H1 (cell line): ENCODE data around the gene WDFY4. TPM values are rescaled to one million over a fixed set of nuclear protein-coding genes. Genes with fewer than 3 reads are reported as not detected.

ENCODE experiments used
- CTCF ChIA-PET: fragments of 300-600 bp; sonication (Branson Sonifier 250); formaldehyde crosslinking; loops from one replicate; lab custom pipeline; 2021; ENCODE audit not compliant: partially characterized antibody; lab: Charles Lee
- POLR2A ChIA-PET: fragments of 300-600 bp; sonication (Branson Sonifier 250); formaldehyde crosslinking; loops from one replicate; lab custom pipeline; 2021; ENCODE audit warnings: inconsistent platforms; ENCODE audit not compliant: partially characterized antibody; lab: Charles Lee
- DNase-seq, 2 experiments: peaks; one replicate each; pipeline versions ENCODE4 v3.0.0 to v3.0.0-alpha.2; 2010 to 2022; ENCODE audit warnings: low spot score in 2 of 2, low read depth in 1 of 2, mixed read lengths in 1 of 2
- FAIRE-seq: peaks from 2 replicates; lab custom pipeline; 2011; peaks lifted over from hg19 to GRCh38; lab: Jason Lieb, UNC
- H2AFZ ChIP-seq: 2 replicates; pipeline ENCODE4 v1.8.1; 2012; ENCODE audit warnings: low read length, inconsistent platforms
- H2AK5ac ChIP-seq: 2 replicates; pipeline ENCODE4 v1.6.1; 2013; ENCODE audit warnings: low read depth, low read length
- H2BK120ac ChIP-seq: replicated peaks from 2 replicates; pipeline ENCODE3; 2013; ENCODE audit warnings: low read depth, low read length, inconsistent platforms
- H2BK12ac ChIP-seq: 2 replicates; pipeline ENCODE4 v1.6.1; 2013; ENCODE audit warnings: low read depth, low read length
- H2BK15ac ChIP-seq: 2 replicates; pipeline ENCODE4 v1.6.1; 2013; ENCODE audit warnings: low read length
- H2BK20ac ChIP-seq: 2 replicates; pipeline ENCODE4 v1.6.1; 2013; ENCODE audit warnings: low read length
- H2BK5ac ChIP-seq: 2 replicates; pipeline ENCODE4 v1.6.1; 2013; ENCODE audit warnings: low read depth, low read length
- H3K14ac ChIP-seq: 2 replicates; pipeline ENCODE4 v1.6.1; 2013; ENCODE audit warnings: inconsistent platforms; ENCODE audit not compliant: insufficient read length
- H3K18ac ChIP-seq: 2 replicates; pipeline ENCODE4 v1.6.1; 2013; ENCODE audit warnings: low read length; ENCODE audit errors: extremely low read depth
- H3K23ac ChIP-seq: 2 replicates; pipeline ENCODE4 v1.6.1; 2013; ENCODE audit warnings: inconsistent platforms; ENCODE audit not compliant: insufficient read length
- H3K23me2 ChIP-seq: 2 replicates; pipeline ENCODE4 v1.6.1; 2013; ENCODE audit warnings: low read depth, low read length
- H3K27ac ChIP-seq: 2 replicates; pipeline ENCODE4 v1.6.1; 2011; ENCODE audit warnings: low read depth, low read length, inconsistent platforms
- H3K27me3 ChIP-seq, 4 experiments: replicated peaks in 1 of 4; 1 replicate in 1 of 4; 2 replicates in 3 of 4; pipeline versions ENCODE4 v1.6.1 to v1.8.1; 2011 to 2013; ENCODE audit warnings: low read length in 3 of 4, mild to moderate bottlenecking in 3 of 4, inconsistent platforms in 2 of 4, mixed read lengths in 2 of 4, moderate library complexity in 1 of 4; ENCODE audit not compliant: control insufficient read depth in 3 of 4, insufficient read depth in 3 of 4; ENCODE audit errors: extremely low read depth in 1 of 4
- H3K36me3 ChIP-seq, 4 experiments: 2 replicates each; pipeline versions ENCODE4 v1.6.1 to v1.8.1; 2011 to 2013; ENCODE audit warnings: mild to moderate bottlenecking in 4 of 4, low read length in 3 of 4, moderate library complexity in 2 of 4, control low read depth in 1 of 4, inconsistent platforms in 1 of 4; ENCODE audit not compliant: insufficient read depth in 4 of 4, control insufficient read depth in 2 of 4
- H3K4ac ChIP-seq: replicated peaks from 2 replicates; pipeline ENCODE3; 2013; ENCODE audit warnings: low read length, low read depth, mixed read lengths, inconsistent platforms; ENCODE audit not compliant: insufficient read length
- H3K4me1 ChIP-seq, 4 experiments: replicated peaks in 1 of 4; 1 replicate in 1 of 4; 2 replicates in 3 of 4; pipeline versions ENCODE4 v1.6.1 to v1.8.1; 2011 to 2013; ENCODE audit warnings: low read length in 3 of 4, inconsistent platforms in 2 of 4, mixed read lengths in 1 of 4; ENCODE audit not compliant: insufficient read depth in 4 of 4, control insufficient read depth in 3 of 4
- H3K4me2 ChIP-seq, 2 experiments: 2 replicates each; pipeline versions ENCODE4 v1.6.1 to v1.8.1; 2011 to 2013; ENCODE audit warnings: low read depth in 2 of 2, low read length in 2 of 2, control low read depth in 1 of 2, inconsistent platforms in 1 of 2, mild to moderate bottlenecking in 1 of 2; ENCODE audit not compliant: insufficient read depth in 1 of 2
- H3K4me3 ChIP-seq, 4 experiments: fragments of 200-600, 300-600 bp in 1 of 4; sonication (generic), shearing (Covaris generic), sonication (Bioruptor Twin) in 1 of 4; 2 replicates each; pipeline versions ENCODE4 v1.5.1 to v1.8.1; 2011 to 2016; ENCODE audit warnings: low read length in 4 of 4, low read depth in 3 of 4, control low read depth in 2 of 4, inconsistent platforms in 2 of 4, mild to moderate bottlenecking in 2 of 4, mixed read lengths in 1 of 4, moderate library complexity in 1 of 4; ENCODE audit not compliant: insufficient read depth in 2 of 4; ENCODE audit errors: extremely low read depth in 1 of 4
- H3K56ac ChIP-seq: replicated peaks from 2 replicates; pipeline ENCODE3; 2013; ENCODE audit warnings: low read depth, mild to moderate bottlenecking, mixed read lengths, low read length, inconsistent platforms; ENCODE audit not compliant: insufficient read length
- H3K79me1 ChIP-seq: 2 replicates; pipeline ENCODE4 v1.6.1; 2013; ENCODE audit warnings: low read depth, low read length, control low read depth
- H3K79me2 ChIP-seq, 2 experiments: 2 replicates each; pipeline versions ENCODE4 v1.6.1 to v1.8.1; 2012 to 2013; ENCODE audit warnings: low read length in 2 of 2, mild to moderate bottlenecking in 2 of 2, inconsistent platforms in 1 of 2; ENCODE audit not compliant: insufficient read depth in 2 of 2, control insufficient read depth in 1 of 2
- H3K9ac ChIP-seq, 4 experiments: replicated peaks in 1 of 4; 1 replicate in 1 of 4; 2 replicates in 3 of 4; pipeline versions ENCODE4 v1.6.1 to v1.8.1; 2011 to 2013; ENCODE audit warnings: low read depth in 3 of 4, low read length in 3 of 4, control low read depth in 2 of 4, mild to moderate bottlenecking in 2 of 4, moderate library complexity in 2 of 4, inconsistent platforms in 1 of 4; ENCODE audit errors: extremely low read depth in 1 of 4
- H3K9me3 ChIP-seq, 2 experiments: 2 replicates each; pipeline versions ENCODE4 v1.6.1 to v1.8.1; 2012 to 2013; ENCODE audit warnings: mild to moderate bottlenecking in 2 of 2, moderate library complexity in 2 of 2, control low read depth in 1 of 2, inconsistent platforms in 1 of 2, low read depth in 1 of 2, low read length in 1 of 2, mixed read lengths in 1 of 2; ENCODE audit not compliant: insufficient read depth in 2 of 2
- H4K20me1 ChIP-seq, 2 experiments: replicated peaks in 1 of 2; 2 replicates each; pipeline versions ENCODE3 to v1.8.1; 2011 to 2013; ENCODE audit warnings: inconsistent platforms in 2 of 2, low read length in 2 of 2, mild to moderate bottlenecking in 1 of 2; ENCODE audit not compliant: insufficient read depth in 2 of 2, control insufficient read depth in 1 of 2
- H4K5ac ChIP-seq: 2 replicates; pipeline ENCODE4 v1.6.1; 2013; ENCODE audit warnings: low read length, low read depth, mixed read lengths, inconsistent platforms; ENCODE audit not compliant: insufficient read length
- H4K8ac ChIP-seq: 2 replicates; pipeline ENCODE4 v1.8.0; 2013; ENCODE audit warnings: mild to moderate bottlenecking, moderate library complexity, low read length, inconsistent platforms; ENCODE audit not compliant: insufficient read depth; ENCODE audit errors: extremely low read depth
- H4K91ac ChIP-seq: replicated peaks from 2 replicates; pipeline ENCODE3; 2013; ENCODE audit warnings: low read length, mixed read lengths, inconsistent platforms; ENCODE audit not compliant: insufficient read length
- CTBP2 ChIP-seq: IDR thresholded peaks from 2 replicates; pipeline ENCODE4 v1.7.0; 2011; ENCODE audit warnings: borderline replicate concordance, mild to moderate bottlenecking, moderate library complexity, mixed read lengths, low read length; ENCODE audit not compliant: insufficient read depth, insufficient read length
- CTCF ChIP-seq, 3 experiments: IDR thresholded peaks; 1 replicate in 2 of 3; 2 replicates in 1 of 3; pipeline versions ENCODE4 v1.5.1 to v1.6.1; 2011; ENCODE audit warnings: low read length in 3 of 3, mild to moderate bottlenecking in 3 of 3, inconsistent platforms in 2 of 3, low read depth in 1 of 3, moderate library complexity in 1 of 3; ENCODE audit not compliant: insufficient read depth in 1 of 3; ENCODE audit errors: control extremely low read depth in 1 of 3
- MAFK ChIP-seq: IDR thresholded peaks from 2 replicates; pipeline ENCODE4 v1.6.1; 2012; ENCODE audit warnings: low read depth, mild to moderate bottlenecking, improper control_type of control experiment, low read length
- POLR2A ChIP-seq, 2 experiments: IDR thresholded peaks; 1 replicate in 1 of 2; 2 replicates in 1 of 2; pipeline ENCODE4 v1.6.1; 2011; ENCODE audit warnings: low read depth in 2 of 2, low read length in 2 of 2, mild to moderate bottlenecking in 2 of 2; ENCODE audit errors: control extremely low read depth in 1 of 2
- RAD21 ChIP-seq, 2 experiments: IDR thresholded peaks in 1 of 2; conservative IDR thresholded peaks in 1 of 2; 2 replicates each; pipeline ENCODE4 v1.6.1; 2011; ENCODE audit warnings: low read depth in 2 of 2, low read length in 2 of 2, improper control_type of control experiment in 1 of 2, inconsistent platforms in 1 of 2, mild to moderate bottlenecking in 1 of 2, moderate library complexity in 1 of 2
- TAF7 ChIP-seq: optimal IDR thresholded peaks from 2 replicates; pipeline ENCODE3; 2011; ENCODE audit warnings: low read depth, mild to moderate bottlenecking, inconsistent platforms, low read length, moderate library complexity, borderline replicate concordance
- WGBS, 2 experiments: shearing (Covaris generic) in 1 of 2; methylation state at CpG; one replicate each; pipeline versions ENCODE4 v1.1.6 to v1.1.7; 2013 to 2015; ENCODE audit warnings: low lambda C conversion rate in 2 of 2, mixed read lengths in 2 of 2, inconsistent platforms in 1 of 2, low coverage in 1 of 2, missing lambda C conversion rate in 1 of 2; ENCODE audit not compliant: insufficient replicate concordance in 2 of 2, insufficient coverage in 1 of 2, insufficient read length in 1 of 2; ENCODE audit errors: extremely low coverage in 1 of 2, missing lambda C conversion rate in 1 of 2; 5-methylcytosine and 5-hydroxymethylcytosine counted together
- polyA plus RNA-seq, 7 experiments: library from polyadenylated mRNA; depleted of rRNA in 3 of 7; stranded (reverse) in 5 of 7; unstranded in 2 of 7; fragments of >200 nt in 5 of 7; fragments of 200-250 nt in 2 of 7; gene quantifications; 1 replicate in 5 of 7; 2 replicates in 1 of 7; 4 replicates in 1 of 7; pipeline versions ENCODE4 v1.2.1 to v1.2.3, GENCODE V29; 2011 to 2013; ENCODE audit warnings: missing spikeins in 2 of 7, mixed read lengths in 2 of 7
- total RNA-seq: library from RNA; stranded (reverse); fragmentation: NEBNext Ultra II Directional; extraction: Animal tissue kit (Norgen Biotek cat#: 25700); gene quantifications from 2 replicates; pipeline ENCODE4 v1.2.1, GENCODE V29; 2021
- TF ChIP-seq, protein P1 (sequence below): IDR thresholded peaks from 2 replicates; pipeline ENCODE4 v1.6.1; 2012; ENCODE audit warnings: inconsistent platforms

Gene WDFY4
- total and polyA plus RNA-seq, 2 of the 8 experiments (the other 6 are each of a cell fraction or from before 2014, with no cell fraction given): not detected

DNA sequence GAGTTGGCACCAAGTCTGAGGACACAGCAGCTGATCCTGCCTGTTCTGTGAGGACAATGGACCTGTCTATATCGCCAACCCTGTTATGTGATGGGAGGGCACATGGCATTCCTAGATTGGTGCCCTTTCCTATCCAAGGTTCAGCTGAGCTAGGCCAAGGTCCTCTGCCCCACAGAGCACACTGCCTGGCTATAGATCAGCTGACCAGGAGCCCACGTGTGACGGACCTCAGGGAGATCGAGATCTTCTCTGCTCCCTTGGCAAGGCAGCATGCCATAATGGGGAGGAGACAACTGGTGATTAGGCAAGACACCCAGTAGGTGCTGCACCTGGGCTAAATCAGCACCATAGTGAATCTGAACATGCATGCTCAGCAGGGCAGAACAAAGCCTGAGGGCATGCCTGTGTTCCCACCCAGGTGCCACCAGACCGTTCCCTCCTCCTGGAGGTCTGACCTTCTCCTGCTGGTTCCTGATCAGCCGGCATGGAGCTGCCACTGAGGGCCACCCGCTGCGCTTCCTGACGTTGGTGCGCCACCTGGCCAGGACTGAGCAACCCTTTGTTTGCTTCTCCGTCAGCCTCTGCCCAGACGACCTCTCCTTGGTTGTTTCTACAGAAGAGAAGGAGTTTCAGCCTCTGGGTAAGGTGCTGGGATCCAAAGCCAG, 93.7 kb downstream of the WDFY4 start:
- CTCF ChIA-PET: interaction anchor here (0.6 to 1.8 kb wide), 5 partner anchors 12 to 1448 kb away, joined by 3 to 8 read pairs (median 4); no protein-coding TSS in a partner anchor
- Histone ChIP-seq H2BK12ac (no peak overlapping the region), H3K9ac (no peak overlapping the region), H4K91ac (no peak overlapping the region), H3K9me3 (no peaks in the 10 kb centered on the region), H3K27me3 (no peaks in the 10 kb centered on the region), H2AFZ (no peak overlapping the region), H2AK5ac (no peak overlapping the region), H4K8ac (no peak overlapping the region; the same call in 1 of the 2 replicates), H2BK15ac (no peak overlapping the region), H3K4ac (no peak overlapping the region), H3K79me2 (no peaks in the 10 kb centered on the region), H3K27ac (no peak overlapping the region), H3K23me2 (no peaks in the 10 kb centered on the region), H2BK5ac (no peak overlapping the region; the same call in 1 of the 2 replicates), H2BK120ac (no peak overlapping the region), H3K36me3 (no peaks in the 10 kb centered on the region), H3K79me1 (no peaks in the 10 kb centered on the region), H3K56ac (no peak overlapping the region), H2BK20ac (no peak overlapping the region), H3K4me2 (no peak overlapping the region), H4K5ac (no peak overlapping the region), H3K23ac (no peak overlapping the region), H3K14ac (no peak overlapping the region), H3K4me1 (peaks cover 0 to 2% (median 0%) of the 10 kb centered on the region in 4 experiments; a peak in 1 of 7 replicates), H3K18ac (no peak overlapping the region), H4K20me1 (peaks cover 0 to 2% of the 10 kb centered on the region in 2 experiments), H3K4me3 (no peak overlapping the region)
- 93% methylated on average over 12 of the region's 12 CpGs; no CpG with 5 or more reads in 1 of the 2 experiments for WGBS, 2 experiments
- POLR2A ChIA-PET: no interaction called here
- FAIRE-seq: no peak
- DNase-seq: no peak
- TF ChIP-seq CTBP2 (no peak), TAF7 (no peak), RAD21 (IDR thresholded peaks at IDR 0.05 in 1 of 2, conservative IDR thresholded peaks at IDR 0.05 in 1 of 2; ENCODE audit: low read depth in 2 of 2, low read length in 2 of 2) (no peak), CTCF (IDR thresholded peaks at IDR 0.05; ENCODE audit: control extremely low read depth in 1 of 3, insufficient read depth in 1 of 3, low read depth in 1 of 3, low read length in 3 of 3) (no peak), POLR2A (IDR thresholded peaks at IDR 0.05; ENCODE audit: control extremely low read depth in 1 of 2, low read depth in 2 of 2, low read length in 2 of 2) (no peak), MAFK (no peak)
- TF ChIP-seq, protein P1, sequence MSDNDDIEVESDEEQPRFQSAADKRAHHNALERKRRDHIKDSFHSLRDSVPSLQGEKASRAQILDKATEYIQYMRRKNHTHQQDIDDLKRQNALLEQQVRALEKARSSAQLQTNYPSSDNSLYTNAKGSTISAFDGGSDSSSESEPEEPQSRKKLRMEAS: no peak
